Hepatocyte (in vitro differentiated cells): ENCODE measurements around the gene ZBTB20.
A peak's percentile ranks its signal among the peaks of the same experiment; 100 is the strongest.

Experiments
- CTCF ChIP-seq: fragments of 200-600 bp; sonication (generic); IDR thresholded peaks from 2 replicates; pipeline ENCODE4 v1.5.1; 2016; ENCODE audit warnings: antibody characterized with exemption, mild to moderate bottlenecking; ENCODE audit not compliant: poor library complexity
- EZH2 ChIP-seq: fragments of 200-600 bp; sonication (generic); IDR thresholded peaks from 2 replicates; pipeline ENCODE4 v1.6.1; 2016; ENCODE audit warnings: antibody characterized with exemption, mild to moderate bottlenecking, borderline replicate concordance

GRCh38 chr3:114362815-114363214, 784.3 kb downstream of the ZBTB20 start:
- peak; percentile 49 for TF ChIP-seq CTCF
- TF ChIP-seq EZH2: no peak
